A549 treated with DMSO at 1 μM for 4 hours (cell line): ENCODE results near the gene RRAGD. TPM values are rescaled to one million over a fixed set of nuclear protein-coding genes. Genes with fewer than 3 reads are reported as not detected.

ENCODE experiments used
- total RNA-seq: library from RNA; stranded (reverse); fragments of 200-300 nt; extraction: Qiagen RNA extraction; gene quantifications from 5 replicates; pipeline ENCODE4 v1.2.3, GENCODE V29; 2022; ENCODE audit warnings: low read depth

RRAGD gene
- total RNA-seq, result 3.3 to 4.5 TPM (median 4.4 TPM) in 5 replicates

GRCh38 chr6:89412071-89413005 is at the start of gene RRAGD:
TSS of gene RRAGD (minus strand) at chr6:89412273. CDS start at chr6:89411993, 280 bp downstream.

GRCh38 chr6:89432875-89433251 is 20.8 kb upstream of the RRAGD start, which contains the start of gene ANKRD6:
TSS of gene ANKRD6 (plus strand) at chr6:89433152. CDS start at chr6:89566977, 133,825 bp downstream.

GRCh38 chr6:89352278-89353117 is 59.6 kb downstream of the RRAGD start, which contains the start of gene UBE2J1:
TSS of gene UBE2J1 (minus strand) at chr6:89352722. CDS start at chr6:89352569, 153 bp downstream.

GRCh38 chr6:89315249-89315885 is 96.7 kb downstream of the RRAGD start, which contains the start of gene GABRR2:
TSS of gene GABRR2 (minus strand) at chr6:89315299. CDS start at chr6:89315165, 134 bp downstream.

Other genes with a start within 250 kb of the RRAGD start
- not detected in 5 replicates for gene GABRR1, start 194.9 kb downstream of the RRAGD start, total RNA-seq
- 0.07 to 0.09 TPM (median 0.07 TPM) in 3 of 5 replicates, not detected in the others for gene GABRR2, start 97.0 kb downstream of the RRAGD start, total RNA-seq
- 13.3 to 18.4 TPM (median 16.1 TPM) in 5 replicates for gene UBE2J1, start 59.6 kb downstream of the RRAGD start, total RNA-seq
- gene ANKRD6, start 20.9 kb upstream of the RRAGD start, total RNA-seq, result 1.4 to 2.9 TPM (median 2.2 TPM) in 5 replicates
- gene LYRM2, start 226.5 kb upstream of the RRAGD start, total RNA-seq, result 30.4 to 39.0 TPM (median 33.8 TPM) in 5 replicates